ENCODE measurements around the gene C9orf72.

DNA sequence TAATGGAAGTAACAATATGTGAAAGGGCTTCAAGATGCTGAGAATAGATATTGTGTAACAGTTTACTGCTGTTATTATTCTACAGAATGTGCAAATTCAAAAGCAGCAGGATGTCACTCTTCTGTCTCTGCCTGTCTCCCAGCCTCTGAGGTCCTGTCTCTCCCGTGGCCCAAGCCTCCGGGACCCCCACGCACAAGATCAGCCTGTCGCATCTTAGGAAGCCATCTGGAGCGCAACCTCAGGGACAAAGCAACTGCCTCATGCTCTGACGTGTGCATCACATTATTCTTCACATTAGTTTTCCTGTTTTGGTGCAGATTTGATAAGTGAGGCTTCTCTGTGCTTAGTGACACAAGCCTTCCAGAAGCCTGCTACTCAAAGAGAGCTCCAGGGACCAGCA, 46.5 kb upstream of the C9orf72 start:
- TF ChIP-seq POLR2AphosphoS5 (IDR thresholded peaks at IDR 0.05; ENCODE audit: borderline replicate concordance, low read depth, low read length) (no peak), EZH2 (IDR thresholded peaks at IDR 0.05) (no peak)

All from SK-N-MC (cell line).